Skeletal muscle tissue (tissue), 4 donors: Measurements from ENCODE around the gene KCNJ9. TPM values are rescaled to one million over a fixed set of nuclear protein-coding genes. Genes with fewer than 3 reads are reported as not detected.

Experiments
- H3K27ac ChIP-seq: one replicate; pipeline ENCODE4 v1.7.0; 2013; ENCODE audit warnings: mild to moderate bottlenecking, low read depth, low read length, inconsistent platforms
- H3K27me3 ChIP-seq, 3 donors: one replicate each; pipeline ENCODE4 v1.7.0; 2013; ENCODE audit warnings: low read length in 3 of 3; ENCODE audit not compliant: control insufficient read depth in 3 of 3, insufficient read depth in 3 of 3
- H3K36me3 ChIP-seq, 3 donors: one replicate each; pipeline ENCODE4 v1.7.0; 2013; ENCODE audit warnings: low read length in 3 of 3; ENCODE audit not compliant: control insufficient read depth in 3 of 3, insufficient read depth in 3 of 3
- H3K4me1 ChIP-seq, 3 donors: one replicate each; pipeline ENCODE4 v1.7.0; 2013; ENCODE audit warnings: low read length in 3 of 3, mild to moderate bottlenecking in 3 of 3; ENCODE audit not compliant: control insufficient read depth in 3 of 3, insufficient read depth in 3 of 3
- H3K4me3 ChIP-seq, 3 donors: one replicate each; pipeline ENCODE4 v1.7.0; 2013; ENCODE audit warnings: low read length in 3 of 3
- H3K9ac ChIP-seq, 3 donors: one replicate each; pipeline ENCODE4 v1.7.0; 2013; ENCODE audit warnings: low read length in 3 of 3, mild to moderate bottlenecking in 3 of 3, moderate library complexity in 2 of 3, low read depth in 1 of 3
- H3K9me3 ChIP-seq, 3 donors: one replicate each; pipeline ENCODE4 v1.7.0; 2013; ENCODE audit warnings: low read length in 3 of 3; ENCODE audit not compliant: control insufficient read depth in 3 of 3
- total RNA-seq: library from RNA; depleted of rRNA; stranded (reverse); fragments of >200 nt; gene quantifications from one replicate; pipeline ENCODE4 v1.2.3, GENCODE V29; 2014
- donor health status: Osteomylitis.

Gene KCNJ9
- total RNA-seq, 1 donor from 2014 or later = not detected

DNA sequence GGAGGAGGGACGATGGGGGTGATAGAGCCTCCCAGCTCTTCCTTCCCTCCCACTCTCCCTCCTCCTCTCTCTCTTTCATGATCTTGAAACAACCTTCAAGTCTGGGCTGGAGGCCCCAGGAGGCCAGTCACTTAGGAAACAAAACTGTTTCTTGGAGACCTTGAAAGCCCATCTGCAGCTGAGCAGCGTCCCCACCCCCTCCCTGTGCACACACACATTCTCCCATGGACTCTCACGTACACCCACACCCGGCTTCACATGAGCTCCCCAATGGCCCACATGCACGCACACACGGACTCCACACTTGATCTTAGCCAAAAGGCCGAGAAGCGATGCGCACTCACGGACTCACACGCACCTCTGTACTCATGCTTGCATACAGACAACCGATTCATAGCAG is 31.0 kb downstream of the KCNJ9 start:
- Histone ChIP-seq H3K4me3 (peak overlapping the region in 1 of 3 donors; percentile 6), H3K27ac (peak overlapping the region; percentile 96), H3K36me3 (peaks cover 0 to 13% (median 0%) of the 10 kb centered on the region in 3 donors), H3K27me3 (no peaks in the 10 kb centered on the region), H3K9ac (peak overlapping the region; percentile 5 to 99 (median 68)), H3K4me1 (peaks cover 48 to 63% (median 53%) of the 10 kb centered on the region in 3 donors), H3K9me3 (no peaks in the 10 kb centered on the region)

GRCh38 chr1:160113407-160113806 is 32.1 kb downstream of the KCNJ9 start:
- Histone ChIP-seq H3K4me1 (peaks cover 52 to 72% (median 59%) of the 10 kb centered on the region in 3 donors), H3K9me3 (no peaks in the 10 kb centered on the region), H3K4me3 (peak overlapping the region; percentile 34 to 56 (median 43)), H3K9ac (peak overlapping the region; percentile 68 to 99 (median 71)), H3K27me3 (no peaks in the 10 kb centered on the region), H3K27ac (peak overlapping the region; percentile 96), H3K36me3 (peaks cover 0 to 17% (median 3%) of the 10 kb centered on the region in 3 donors)

GRCh38 chr1:160114085-160114484 is 32.7 kb downstream of the KCNJ9 start:
- Histone ChIP-seq H3K27me3 (no peaks in the 10 kb centered on the region), H3K36me3 (peaks cover 0 to 21% (median 9%) of the 10 kb centered on the region in 3 donors), H3K4me3 (peak overlapping the region in 2 of 3 donors; percentile 38 to 56), H3K27ac (peak overlapping the region; percentile 96), H3K9me3 (no peaks in the 10 kb centered on the region), H3K4me1 (peaks cover 58 to 75% (median 59%) of the 10 kb centered on the region in 3 donors), H3K9ac (peak overlapping the region; percentile 68 to 99 (median 71))

- H3K4me1 ChIP-seq = peaks cover 66 to 77% (median 69%) of the 10 kb centered on the region in 3 donors
- peak within 1 kb of the TSS; percentile 92 to 97 (median 96) for H3K4me3 ChIP-seq
- H3K36me3 ChIP-seq = peaks cover under 1 to 24% (median 9%) of the 10 kb centered on the region in 3 donors
- H3K27ac ChIP-seq = peak within 1 kb of the TSS; percentile 96
- no peaks in the 10 kb centered on the region for H3K27me3 ChIP-seq
- no peaks in the 10 kb centered on the region for H3K9me3 ChIP-seq
- H3K9ac ChIP-seq = peak within 1 kb of the TSS; percentile 89 to 99 (median 99)
Observed at GRCh38 chr1:160115545-160116282, 34.4 kb downstream of the KCNJ9 start, which contains the start of gene ATP1A2. TSS of gene ATP1A2 (plus strand) at chr1:160115759. CDS start at chr1:160115862, 103 bp downstream.

GRCh38 chr1:160116283-160117147 is 35.2 kb downstream of the KCNJ9 start:
- Histone ChIP-seq H3K4me3 (peak overlapping the region; percentile 92 to 97 (median 96)), H3K27ac (peak overlapping the region; percentile 96), H3K9ac (peak overlapping the region; percentile 89 to 99 (median 99)), H3K36me3 (peaks cover 9 to 32% (median 17%) of the 10 kb centered on the region in 3 donors), H3K4me1 (peaks cover 74 to 85% (median 77%) of the 10 kb centered on the region in 3 donors), H3K27me3 (no peaks in the 10 kb centered on the region), H3K9me3 (no peaks in the 10 kb centered on the region)

- peak overlapping the region; percentile 84 to 96 (median 92) for H3K4me3 ChIP-seq
Observed at GRCh38 chr1:160117300-160117699, 36.0 kb downstream of the KCNJ9 start.

DNA sequence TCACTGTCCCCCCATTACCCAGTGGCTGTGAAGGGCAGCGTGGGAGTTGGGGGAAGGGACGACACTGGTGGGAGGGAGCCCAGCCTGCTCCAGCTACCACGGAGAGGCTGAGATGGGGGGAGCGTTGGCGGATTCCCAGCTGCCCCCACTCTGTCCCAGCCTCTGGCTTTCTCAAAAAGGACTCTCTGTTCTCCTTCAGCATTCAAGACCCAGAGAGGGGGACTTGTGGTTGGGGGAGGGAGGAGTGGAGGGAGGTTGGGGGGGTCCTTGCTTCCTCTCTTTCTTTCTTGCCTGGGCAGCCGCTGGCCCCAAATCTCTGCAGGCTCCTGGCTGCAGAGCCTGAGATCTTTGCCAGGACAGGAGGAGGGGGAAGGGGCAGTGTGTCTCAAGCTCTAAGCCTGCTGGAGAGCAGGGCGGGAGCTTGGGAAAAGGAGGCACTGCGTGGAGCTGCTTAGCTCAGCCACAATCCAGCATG is 36.4 kb downstream of the KCNJ9 start:
- peak overlapping the region; percentile 96 for H3K27ac ChIP-seq
- peak overlapping the region; percentile 84 to 96 (median 92) for H3K4me3 ChIP-seq

More at GRCh38 chr1:160117300-160117699, 36.0 kb downstream of the KCNJ9 start:
- Histone ChIP-seq H3K9ac (peak overlapping the region; percentile 89 to 99 (median 93)), H3K4me1 (peaks cover 77 to 86% (median 79%) of the 10 kb centered on the region in 3 donors), H3K27ac (peak overlapping the region; percentile 96), H3K27me3 (no peaks in the 10 kb centered on the region), H3K9me3 (no peaks in the 10 kb centered on the region), H3K36me3 (peaks cover 16 to 37% (median 22%) of the 10 kb centered on the region in 3 donors)

GRCh38 chr1:160118928-160119327 is 37.6 kb downstream of the KCNJ9 start:
- peaks cover 74 to 86% (median 78%) of the 10 kb centered on the region in 3 donors for H3K4me1 ChIP-seq
- no peaks in the 10 kb centered on the region for H3K9me3 ChIP-seq
- H3K27me3 ChIP-seq = no peaks in the 10 kb centered on the region
- peak overlapping the region; percentile 89 to 99 (median 93) for H3K9ac ChIP-seq
- H3K36me3 ChIP-seq = peaks cover 32 to 51% (median 38%) of the 10 kb centered on the region in 3 donors
- H3K4me3 ChIP-seq = peak overlapping the region; percentile 24 to 92 (median 84)
- H3K27ac ChIP-seq = peak overlapping the region; percentile 96

More for the DNA sequence above, 36.4 kb downstream of the KCNJ9 start:
- Histone ChIP-seq H3K4me1 (peaks cover 74 to 86% (median 78%) of the 10 kb centered on the region in 3 donors), H3K9me3 (no peaks in the 10 kb centered on the region), H3K9ac (peak overlapping the region; percentile 89 to 99 (median 93)), H3K36me3 (peaks cover 21 to 39% (median 27%) of the 10 kb centered on the region in 3 donors), H3K27me3 (no peaks in the 10 kb centered on the region)

GRCh38 chr1:160120797-160121196 is 39.5 kb downstream of the KCNJ9 start:
- no peaks in the 10 kb centered on the region for H3K27me3 ChIP-seq
- peak overlapping the region; percentile 96 for H3K27ac ChIP-seq
- H3K36me3 ChIP-seq = peaks cover 45 to 66% (median 46%) of the 10 kb centered on the region in 3 donors
- peaks cover 79 to 89% (median 79%) of the 10 kb centered on the region in 3 donors for H3K4me1 ChIP-seq
- peak overlapping the region in 2 of 3 donors; percentile 1 to 6 for H3K4me3 ChIP-seq
- peak overlapping the region in 1 of 3 donors; percentile 99 for H3K9ac ChIP-seq
- no peaks in the 10 kb centered on the region for H3K9me3 ChIP-seq
